ENCODE data around the gene PAX8. TPM values are rescaled to one million over a fixed set of nuclear protein-coding genes. Genes with fewer than 3 reads are reported as not detected.
A peak's percentile ranks its signal among the peaks of the same experiment; 100 is the strongest.

The PAX8 gene
- total and polyA plus RNA-seq, 2 of the 13 experiments (the other 11 are each of a cell fraction or from before 2014, with no cell fraction given): 1.5 to 8.8 TPM

GRCh38 chr2:113217455-113218282 lies 61.1 kb downstream of the PAX8 start (continued):
- TF ChIP-seq ARID4A (CRISPR knock-in tag; IDR thresholded peaks at IDR 0.05; ENCODE audit: borderline replicate concordance) (0 out of 2 replicates have a peak, but pooled peaks have one; percentile 33), ZNF251 (CRISPR knock-in tag; IDR thresholded peaks at IDR 0.05) (0 out of 2 replicates have a peak, but pooled peaks have one; percentile 27), ZSCAN31 (CRISPR knock-in tag; IDR thresholded peaks at IDR 0.05; ENCODE audit: low read depth) (peak; percentile 23; the same call in 1 of the 2 replicates), ZNF646 (CRISPR knock-in tag; IDR thresholded peaks at IDR 0.05) (no peak), ZNF564 (CRISPR knock-in tag; IDR thresholded peaks at IDR 0.05) (0 out of 2 replicates have a peak, but pooled peaks have one; percentile 18), MTF2 (CRISPR knock-in tag; IDR thresholded peaks at IDR 0.05; ENCODE audit: borderline replicate concordance) (peak; percentile 93), NCOA1 (CRISPR knock-in tag; IDR thresholded peaks at IDR 0.05) (peak; percentile 77; the same call in 1 of the 2 replicates), KMT2A (CRISPR knock-in tag; IDR thresholded peaks at IDR 0.05) (no peak), ZNF605 (CRISPR knock-in tag; IDR thresholded peaks at IDR 0.05) (0 out of 2 replicates have a peak, but pooled peaks have one; percentile 55), TSC22D2 (CRISPR knock-in tag; IDR thresholded peaks at IDR 0.05; ENCODE audit: borderline replicate concordance) (0 out of 2 replicates have a peak, but pooled peaks have one; percentile 33), AGO2 (optimal IDR thresholded peaks at IDR 0.05; ENCODE audit: low read depth, low read length) (peak; percentile 84), HNRNPLL (IDR thresholded peaks at IDR 0.05; ENCODE audit: low read depth, low read length, poor library complexity, severe bottlenecking) (peak; percentile 20), SAFB2 (CRISPR knock-in tag; IDR thresholded peaks at IDR 0.05; ENCODE audit: borderline replicate concordance, low read depth) (0 out of 2 replicates have a peak, but pooled peaks have one; percentile 4), GABPB1 (CRISPR knock-in tag; IDR thresholded peaks at IDR 0.05) (peak; percentile 12; the same call in 1 of the 2 replicates), ZNF343 (CRISPR knock-in tag; IDR thresholded peaks at IDR 0.05) (0 out of 2 replicates have a peak, but pooled peaks have one; percentile 24), ZC3H13 (CRISPR knock-in tag; IDR thresholded peaks at IDR 0.05) (0 out of 2 replicates have a peak, but pooled peaks have one; percentile 23)
